Sigmoid colon (tissue), 7 donors: ENCODE results near the gene ZCCHC24. TPM values are rescaled to one million over a fixed set of nuclear protein-coding genes. Genes with fewer than 3 reads are reported as not detected.

ENCODE experiments used
- DNase-seq: peaks from one replicate; pipeline ENCODE4 v3.0.0-alpha.2; 2019
- H3K27ac ChIP-seq, 4 donors: fragments of 200-600 bp; sonication (generic); one replicate each; pipeline ENCODE4 v1.5.1; 2016 to 2019; ENCODE audit warnings: mild to moderate bottlenecking in 1 of 4
- H3K27me3 ChIP-seq, 3 donors: fragments of 200-600 bp; sonication (generic); one replicate each; pipeline ENCODE4 v1.5.1; 2019; ENCODE audit warnings: mild to moderate bottlenecking in 1 of 3
- H3K36me3 ChIP-seq, 4 donors: fragments of 200-600 bp; sonication (generic); one replicate each; pipeline ENCODE4 v1.5.1; 2016 to 2019
- H3K4me1 ChIP-seq, 4 donors: fragments of 200-600 bp; sonication (generic); one replicate each; pipeline ENCODE4 v1.5.1; 2017 to 2019
- H3K4me3 ChIP-seq, 4 donors: fragments of 200-600 bp; sonication (generic); one replicate each; pipeline ENCODE4 v1.5.1; 2017 to 2019; ENCODE audit warnings: mild to moderate bottlenecking in 2 of 4, moderate library complexity in 1 of 4
- H3K9me3 ChIP-seq, 4 donors: fragments of 200-600 bp in 3 of 4; sonication (generic) in 3 of 4; one replicate each; pipeline versions ENCODE4 v1.5.1 to v1.6.1; 2013 to 2019
- CTCF ChIP-seq, 4 experiments: fragments of 450-650 bp in 3 of 4; fragments of 200-600 bp in 1 of 4; IDR thresholded peaks; one replicate each; pipeline ENCODE4 v1.5.1; 2016 to 2019; ENCODE audit warnings: antibody characterized with exemption in 4 of 4, mild to moderate bottlenecking in 3 of 4, moderate library complexity in 2 of 4
- EP300 ChIP-seq, 4 donors: sonication (generic); formaldehyde crosslinking; IDR thresholded peaks; one replicate each; pipeline ENCODE4 v1.6.1; 2017; ENCODE audit warnings: antibody characterized with exemption in 4 of 4
- POLR2A ChIP-seq, 2 donors: fragments of 450-650 bp; IDR thresholded peaks; one replicate each; pipeline ENCODE4 v1.6.1; 2016; ENCODE audit warnings: antibody characterized with exemption in 2 of 2, mild to moderate bottlenecking in 2 of 2, moderate library complexity in 2 of 2
- POLR2AphosphoS5 ChIP-seq, 4 donors: sonication (generic); formaldehyde crosslinking; IDR thresholded peaks; one replicate each; pipeline ENCODE4 v1.6.1; 2017; ENCODE audit warnings: antibody characterized with exemption in 4 of 4
- WGBS, 2 donors: extraction: QIAGEN DNeasy Blood & Tissue Kit; methylation state at CpG; one replicate each; pipeline ENCODE4 v1.1.7; 2013; 5-methylcytosine and 5-hydroxymethylcytosine counted together
- intact Hi-C: fragments of 100-400 bp; cut with DNase I; formaldehyde crosslinking; loops from one replicate; pipeline ENCODE4 v1.15.1; 2023
- polyA plus RNA-seq, 3 donors: library from polyadenylated mRNA; stranded (reverse); fragments of 200-250 nt; gene quantifications; one replicate each; pipeline ENCODE4 v1.2.3, GENCODE V29; 2013
- total RNA-seq, 4 donors: library from RNA; depleted of rRNA; stranded (reverse); fragments of >200 nt; gene quantifications; one replicate each; pipeline ENCODE4 v1.1.0, GENCODE V29; 2016
- donor health status: healthy with polysubstance abuse.
- donor health status: Bipolar disorder and iron deficiency.
- donor health status: healthy.

The ZCCHC24 gene
- total and polyA plus RNA-seq, 7 donors: 7.6 to 141 (median 82.6) TPM

- H3K4me1 ChIP-seq: peaks cover 0 to 31% (median 28%) of the 10 kb centered on the region in 4 donors
- no peaks in the 10 kb centered on the region for H3K27me3 ChIP-seq
- H3K9me3 ChIP-seq: no peaks in the 10 kb centered on the region
- peak overlapping the region in 2 of 4 donors; percentile 85 to 88 for H3K27ac ChIP-seq
- DNase-seq: peak; percentile 71
- TF ChIP-seq EP300 (IDR thresholded peaks at IDR 0.05) (no peak), POLR2AphosphoS5 (IDR thresholded peaks at IDR 0.05) (no peak), POLR2A (IDR thresholded peaks at IDR 0.05) (no peak), CTCF (IDR thresholded peaks at IDR 0.05) (no peak)
- WGBS, 2 donors: 62 to 72% methylated on average over 12 of the region's 12 CpGs
- peaks cover 13 to 27% (median 19%) of the 10 kb centered on the region in 4 donors for H3K36me3 ChIP-seq
- intact Hi-C loops: no loop called here
- peak overlapping the region in 2 of 4 donors; percentile 68 to 73 for H3K4me3 ChIP-seq
These were observed 98.8 kb downstream of the ZCCHC24 start for GRCh38 chr10:79346388-79347225.

DNA sequence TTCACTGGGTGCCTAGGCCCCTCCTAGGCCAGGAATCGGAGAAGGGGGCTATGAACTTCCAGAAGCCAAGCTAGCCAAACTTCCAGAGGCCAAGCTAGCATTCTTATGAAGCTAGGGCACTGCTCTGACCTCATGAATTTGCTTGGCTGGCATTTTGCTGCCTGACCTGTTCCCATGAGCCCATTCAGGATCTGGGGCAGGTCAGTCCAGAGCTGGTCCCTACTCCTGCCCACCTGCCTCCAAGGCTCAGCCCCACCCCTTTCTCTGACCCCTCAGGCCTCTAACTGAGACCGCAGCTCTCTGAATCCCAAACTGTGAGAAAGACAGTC is 99.4 kb downstream of the ZCCHC24 start:
- no peak for DNase-seq
- Histone ChIP-seq H3K27ac (no peak overlapping the region), H3K36me3 (peaks cover 7 to 21% (median 14%) of the 10 kb centered on the region in 4 donors), H3K4me1 (peaks cover 0 to 31% (median 28%) of the 10 kb centered on the region in 4 donors), H3K9me3 (no peaks in the 10 kb centered on the region), H3K4me3 (no peak overlapping the region), H3K27me3 (no peaks in the 10 kb centered on the region)
- intact Hi-C loops: no loop called here
- TF ChIP-seq POLR2A (IDR thresholded peaks at IDR 0.05) (no peak), POLR2AphosphoS5 (IDR thresholded peaks at IDR 0.05) (no peak), EP300 (IDR thresholded peaks at IDR 0.05) (no peak), CTCF (IDR thresholded peaks at IDR 0.05) (no peak)
- 95 to 98% methylated on average over 2 of the region's 2 CpGs for WGBS, 2 donors

GRCh38 chr10:79345241-79346011 is 100.0 kb downstream of the ZCCHC24 start:
- no peak for TF ChIP-seq EP300 (IDR thresholded peaks at IDR 0.05)
- 80 to 84% methylated on average over 5 of the region's 5 CpGs for WGBS, 2 donors
- no peak overlapping the region for H3K4me3 ChIP-seq
- no peaks in the 10 kb centered on the region for H3K27me3 ChIP-seq
- intact Hi-C loops: no loop called here
- H3K36me3 ChIP-seq: peaks cover 2 to 15% (median 9%) of the 10 kb centered on the region in 4 donors
- H3K4me1 ChIP-seq: peaks cover 0 to 31% (median 28%) of the 10 kb centered on the region in 4 donors
- H3K9me3 ChIP-seq: no peaks in the 10 kb centered on the region
- no peak for DNase-seq
- H3K27ac ChIP-seq: no peak overlapping the region

GRCh38 chr10:79344502-79345195 is 100.8 kb downstream of the ZCCHC24 start:
- TF ChIP-seq CTCF (IDR thresholded peaks at IDR 0.05) (no peak), EP300 (IDR thresholded peaks at IDR 0.05) (no peak), POLR2A (IDR thresholded peaks at IDR 0.05) (no peak)
- intact Hi-C loops: no loop called here
- no peak overlapping the region for H3K27ac ChIP-seq
- DNase-seq: no peak
- 45 to 78% methylated on average over 3 of the region's 3 CpGs for WGBS, 2 donors
- no peaks in the 10 kb centered on the region for H3K27me3 ChIP-seq
- peaks cover 0 to 7% (median under 1%) of the 10 kb centered on the region in 4 donors for H3K36me3 ChIP-seq
- H3K9me3 ChIP-seq: no peaks in the 10 kb centered on the region
- H3K4me1 ChIP-seq: peaks cover 0 to 29% (median 27%) of the 10 kb centered on the region in 4 donors
- no peak overlapping the region for H3K4me3 ChIP-seq
